Bronchial epithelial cell (primary cell): ENCODE data around the gene CDHR4. TPM values are rescaled to one million over a fixed set of nuclear protein-coding genes. Genes with fewer than 3 reads are reported as not detected.

Experiments used
- DNase-seq: peaks from one replicate; pipeline ENCODE4 v3.0.0-alpha.2; 2010; ENCODE audit warnings: low read depth
- FAIRE-seq: peaks from 2 replicates; lab custom pipeline; 2011; peaks lifted over from hg19 to GRCh38; lab: Jason Lieb, UNC
- H3K27me3 ChIP-seq: 2 replicates; pipeline ENCODE4 v1.5.1; 2011; ENCODE audit warnings: low read length; ENCODE audit not compliant: control insufficient read depth, insufficient read depth
- H3K36me3 ChIP-seq: 2 replicates; pipeline ENCODE4 v1.5.1; 2011; ENCODE audit warnings: low read length; ENCODE audit not compliant: control insufficient read depth, insufficient read depth
- H3K4me3 ChIP-seq: 2 replicates; pipeline ENCODE4 v1.5.1; 2011; ENCODE audit warnings: mild to moderate bottlenecking, low read depth, low read length, control low read depth
- total RNA-seq: library from RNA; depleted of rRNA; stranded (reverse); fragments of >200 nt; gene quantifications from 2 replicates; pipeline ENCODE4 v1.2.1, GENCODE V29; 2014
- TF ChIP-seq, protein P1 (sequence below): IDR thresholded peaks from 2 replicates; pipeline ENCODE4 v1.5.1; 2011; ENCODE audit warnings: mild to moderate bottlenecking, moderate library complexity, low read length, control low read depth, inconsistent platforms; ENCODE audit not compliant: insufficient read depth, severe bottlenecking

Gene CDHR4
- total RNA-seq, 1 donor from 2014 or later, result not detected

DNA sequence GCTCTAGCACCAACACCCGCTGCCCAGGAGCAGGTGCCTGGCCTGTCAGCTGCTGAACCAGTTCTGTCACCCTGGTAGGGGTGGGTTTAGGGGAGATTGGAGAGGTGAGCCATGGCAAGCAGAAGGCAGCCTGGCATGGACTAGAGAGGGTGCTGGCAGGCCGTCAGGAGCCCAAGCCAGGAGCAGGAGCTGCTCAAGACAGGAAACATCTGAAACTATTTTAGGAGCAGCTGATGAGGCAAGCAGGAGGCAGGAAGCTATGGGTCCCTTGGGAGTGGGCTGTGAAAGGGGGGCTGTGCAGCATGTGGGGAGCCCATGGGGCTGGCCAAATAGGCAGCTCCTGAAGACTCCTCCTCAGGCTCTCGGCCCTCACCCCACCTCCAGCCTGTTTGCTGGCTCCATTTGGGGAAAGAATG lies 5.7 kb upstream of the CDHR4 start:
- Histone ChIP-seq H3K4me3 (no peak overlapping the region), H3K27me3 (no peaks in the 10 kb centered on the region), H3K36me3 (peaks cover 5% of the 10 kb centered on the region)
- DNase-seq (no peak), FAIRE-seq (no peak)
- TF ChIP-seq, protein P1, sequence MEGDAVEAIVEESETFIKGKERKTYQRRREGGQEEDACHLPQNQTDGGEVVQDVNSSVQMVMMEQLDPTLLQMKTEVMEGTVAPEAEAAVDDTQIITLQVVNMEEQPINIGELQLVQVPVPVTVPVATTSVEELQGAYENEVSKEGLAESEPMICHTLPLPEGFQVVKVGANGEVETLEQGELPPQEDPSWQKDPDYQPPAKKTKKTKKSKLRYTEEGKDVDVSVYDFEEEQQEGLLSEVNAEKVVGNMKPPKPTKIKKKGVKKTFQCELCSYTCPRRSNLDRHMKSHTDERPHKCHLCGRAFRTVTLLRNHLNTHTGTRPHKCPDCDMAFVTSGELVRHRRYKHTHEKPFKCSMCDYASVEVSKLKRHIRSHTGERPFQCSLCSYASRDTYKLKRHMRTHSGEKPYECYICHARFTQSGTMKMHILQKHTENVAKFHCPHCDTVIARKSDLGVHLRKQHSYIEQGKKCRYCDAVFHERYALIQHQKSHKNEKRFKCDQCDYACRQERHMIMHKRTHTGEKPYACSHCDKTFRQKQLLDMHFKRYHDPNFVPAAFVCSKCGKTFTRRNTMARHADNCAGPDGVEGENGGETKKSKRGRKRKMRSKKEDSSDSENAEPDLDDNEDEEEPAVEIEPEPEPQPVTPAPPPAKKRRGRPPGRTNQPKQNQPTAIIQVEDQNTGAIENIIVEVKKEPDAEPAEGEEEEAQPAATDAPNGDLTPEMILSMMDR, result no peak

DNA sequence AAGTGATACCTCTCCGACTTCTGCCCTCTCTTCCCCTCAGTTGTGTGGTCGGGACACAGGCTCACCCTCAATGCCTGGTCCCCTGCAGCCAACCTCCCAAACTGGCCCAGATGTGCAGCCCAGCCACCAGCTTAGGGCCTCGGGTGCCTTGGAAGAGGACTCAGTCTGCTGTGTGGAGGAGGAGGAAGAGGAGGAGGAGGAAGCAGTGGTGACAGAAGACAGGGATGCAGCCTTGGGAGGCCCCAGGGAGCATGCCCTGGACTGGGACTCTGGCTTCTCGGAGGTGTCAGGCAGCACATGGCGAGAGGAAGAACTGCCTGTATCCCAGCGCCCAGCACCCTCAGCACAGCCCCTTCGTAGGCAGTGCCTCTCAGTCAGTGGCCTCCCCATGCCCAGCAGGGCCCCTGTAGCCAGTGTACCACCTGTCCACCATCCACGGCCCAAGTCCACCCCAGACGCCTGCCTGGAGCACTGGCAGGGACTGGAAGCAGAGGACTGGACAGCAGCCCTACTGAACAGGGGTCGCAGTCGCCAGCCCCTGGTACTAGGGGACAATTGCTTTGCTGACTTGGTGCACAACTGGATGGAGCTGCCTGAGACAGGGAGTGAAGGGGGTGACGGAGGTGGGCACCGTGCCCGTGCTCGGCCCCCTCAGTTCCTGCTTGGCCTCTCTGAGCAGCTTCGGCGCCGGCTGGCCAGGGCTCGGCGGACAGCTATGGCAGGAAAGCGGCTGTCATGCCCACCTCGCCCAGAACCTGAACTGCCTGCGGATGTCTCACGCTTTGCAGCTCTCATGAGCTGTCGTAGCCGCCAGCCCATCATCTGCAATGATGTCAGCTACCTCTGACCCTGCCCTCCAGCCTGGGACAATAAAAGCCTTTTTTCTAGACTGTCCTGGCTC lies 4.7 kb upstream of the CDHR4 start:
- no peak for FAIRE-seq
- Histone ChIP-seq H3K36me3 (peaks cover 5% of the 10 kb centered on the region), H3K27me3 (no peaks in the 10 kb centered on the region), H3K4me3 (peak overlapping the region; percentile 80)
- DNase-seq, result no peak
- TF ChIP-seq, protein P1, result no peak

DNA sequence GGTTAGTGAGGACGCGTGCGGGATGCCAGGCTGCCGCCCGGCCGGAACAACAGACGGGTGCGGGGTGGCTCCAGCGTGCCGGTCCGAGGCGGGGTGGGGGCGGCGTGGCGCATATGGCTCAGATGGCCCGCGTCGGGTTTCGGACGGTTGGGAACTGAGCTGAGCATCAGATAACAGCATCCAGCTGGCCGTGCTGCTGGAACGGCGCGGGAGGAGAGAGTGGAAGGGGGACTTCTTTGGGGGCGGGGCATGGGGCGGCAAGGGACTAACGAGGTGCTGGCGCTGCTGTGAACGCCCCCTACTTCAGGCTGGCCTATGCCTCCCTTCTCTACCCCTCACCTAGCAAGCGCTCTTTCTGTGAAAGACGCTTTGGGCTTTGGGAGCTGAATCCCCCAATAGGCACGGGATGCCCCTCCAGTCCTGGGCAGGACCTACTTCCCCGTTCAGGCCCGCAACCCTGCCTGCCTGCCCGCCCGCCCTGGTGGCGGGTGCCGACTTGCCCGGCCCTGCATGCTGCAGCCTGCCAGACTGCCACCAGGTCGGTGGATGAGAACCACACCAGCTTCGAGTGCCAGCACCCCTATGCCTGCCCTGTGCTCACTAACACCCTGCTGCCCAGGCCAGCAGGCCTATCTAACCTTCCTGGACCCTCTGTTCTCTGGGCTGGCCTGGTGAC lies 3.9 kb upstream of the CDHR4 start:
- TF ChIP-seq, protein P1, result no peak
- H3K36me3 ChIP-seq, result peaks cover 5% of the 10 kb centered on the region
- H3K4me3 ChIP-seq, result peak overlapping the region; percentile 80
- H3K27me3 ChIP-seq, result no peaks in the 10 kb centered on the region
- FAIRE-seq, result no peak
- peak; percentile 86 for DNase-seq

DNA sequence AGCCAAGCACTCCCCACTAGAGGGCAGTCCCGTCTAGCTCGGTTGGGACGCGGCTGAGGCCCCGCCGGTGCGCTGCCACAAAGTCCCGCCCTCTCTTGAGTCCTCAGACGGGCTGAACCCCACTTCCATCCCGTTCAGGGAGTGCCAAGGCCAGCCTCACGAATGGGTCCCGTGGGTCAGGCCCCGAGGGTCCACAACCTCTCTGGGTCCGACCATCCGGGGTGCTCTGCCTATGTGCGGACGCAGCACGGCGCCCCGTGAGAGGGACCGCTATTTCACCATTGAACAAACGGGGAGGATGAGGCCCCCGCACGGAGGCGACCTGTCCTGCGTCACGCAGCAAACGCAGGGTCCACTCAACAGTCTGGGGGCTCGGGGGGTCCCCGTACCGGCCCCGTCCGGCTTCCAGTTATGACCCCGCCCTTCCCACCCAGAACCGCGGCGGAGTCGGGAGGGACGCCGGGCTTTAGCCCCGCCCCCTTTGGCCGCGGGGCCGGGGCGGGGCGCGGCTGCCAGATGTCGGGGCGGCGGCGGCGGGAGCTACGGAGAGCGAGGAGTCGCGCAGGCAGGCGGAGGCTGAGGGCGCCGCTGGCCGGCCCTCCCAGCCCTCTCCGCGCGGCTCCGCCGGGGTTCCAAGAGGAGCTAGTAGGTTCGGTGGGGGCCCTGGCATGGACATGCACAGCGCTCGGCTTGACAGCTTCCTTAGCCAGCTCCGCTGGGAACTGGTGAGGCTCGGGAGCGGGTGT lies 3.2 kb upstream of the CDHR4 start, which contains the start of gene INKA1:
Gene INKA1, plus strand, starts transcription at position 543 of the 746 bp plus-strand sequence. Its CDS starts 132 bp downstream, at position 675.
- H3K4me3 ChIP-seq, result peak within 1 kb of the TSS; percentile 80
- FAIRE-seq, result peak; percentile 60
- TF ChIP-seq, protein P1, result peak; percentile 97
- H3K36me3 ChIP-seq, result peaks cover 5% of the 10 kb centered on the region
- no peaks in the 10 kb centered on the region for H3K27me3 ChIP-seq
- peak; percentile 65 for DNase-seq

DNA sequence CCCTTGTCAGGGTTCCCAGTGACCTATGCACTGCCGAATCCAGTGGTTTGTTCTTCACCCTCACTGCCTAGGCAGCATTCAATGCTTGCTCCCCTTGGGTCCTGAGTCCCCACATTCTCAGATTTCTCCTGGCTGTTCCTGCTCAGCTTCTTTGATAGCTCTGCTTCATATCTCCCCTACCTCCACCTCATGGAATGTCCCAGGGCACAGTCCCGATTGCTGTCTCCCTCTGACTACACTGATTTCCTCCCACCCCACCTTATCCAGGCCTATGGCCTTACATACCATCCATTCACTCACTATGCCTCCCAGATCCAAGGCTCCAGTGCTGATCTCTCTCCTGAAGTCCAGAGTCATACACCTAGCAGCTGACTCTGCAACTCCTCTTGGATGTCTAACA lies 1.5 kb upstream of the CDHR4 start:
- Histone ChIP-seq H3K27me3 (no peaks in the 10 kb centered on the region), H3K4me3 (no peak overlapping the region), H3K36me3 (peaks cover 5% of the 10 kb centered on the region)
- FAIRE-seq, result no peak
- DNase-seq, result no peak
- TF ChIP-seq, protein P1, result no peak
